ENCODE data around the gene ZNF777. TPM values are rescaled to one million over a fixed set of nuclear protein-coding genes. Genes with fewer than 3 reads are reported as not detected.

ZNF777 gene
- total and polyA plus RNA-seq, 2 donors from 2014 or later: 8.2 to 12.9 TPM

GRCh38 chr7:149475121-149476045 lies 14.5 kb upstream of the ZNF777 start:
- Histone ChIP-seq H3K9me3 (ENCODE audit: control insufficient read depth in 2 of 3, insufficient read depth in 1 of 3, low read length in 3 of 3) (no peaks in the 10 kb centered on the region), H3K36me3 (ENCODE audit: control insufficient read depth in 2 of 3, insufficient read depth in 3 of 3, low read length in 3 of 3) (peaks cover 2 to 23% (median 14%) of the 10 kb centered on the region in 3 donors), H3K4me3 (ENCODE audit: low read length in 3 of 3) (no peak overlapping the region), H3K9ac (ENCODE audit: low read length in 3 of 3) (no peak overlapping the region), H3K4me1 (ENCODE audit: control insufficient read depth in 2 of 3, insufficient read depth in 2 of 3, low read depth in 1 of 3, low read length in 3 of 3) (no peaks in the 10 kb centered on the region), H3K27ac (ENCODE audit: low read depth in 2 of 2, low read length in 2 of 2) (no peak overlapping the region), H3K27me3 (ENCODE audit: control insufficient read depth, insufficient read depth, low read length) (no peaks in the 10 kb centered on the region)
- FAIRE-seq (no peak), DNase-seq (no peak)
- no peak for TF ChIP-seq CTCF (IDR thresholded peaks at IDR 0.05; ENCODE audit: borderline replicate concordance, extremely low read depth, insufficient read depth)
- intact Hi-C loops (cut with DNase I): no loop called here

GRCh38 chr7:149474309-149475120 lies 13.7 kb upstream of the ZNF777 start:
- no peak for TF ChIP-seq CTCF (IDR thresholded peaks at IDR 0.05; ENCODE audit: borderline replicate concordance, extremely low read depth, insufficient read depth)
- Histone ChIP-seq H3K4me3 (ENCODE audit: low read length in 3 of 3) (no peak overlapping the region), H3K36me3 (ENCODE audit: control insufficient read depth in 2 of 3, insufficient read depth in 3 of 3, low read length in 3 of 3) (peaks cover 2 to 23% (median 14%) of the 10 kb centered on the region in 3 donors), H3K27ac (ENCODE audit: low read depth in 2 of 2, low read length in 2 of 2) (no peak overlapping the region), H3K27me3 (ENCODE audit: control insufficient read depth, insufficient read depth, low read length) (no peaks in the 10 kb centered on the region), H3K9ac (ENCODE audit: low read length in 3 of 3) (no peak overlapping the region), H3K9me3 (ENCODE audit: control insufficient read depth in 2 of 3, insufficient read depth in 1 of 3, low read length in 3 of 3) (no peaks in the 10 kb centered on the region), H3K4me1 (ENCODE audit: control insufficient read depth in 2 of 3, insufficient read depth in 2 of 3, low read depth in 1 of 3, low read length in 3 of 3) (no peaks in the 10 kb centered on the region)
- DNase-seq (peak in 1 of 5 donors; percentile 30), FAIRE-seq (no peak)
- intact Hi-C loops (cut with DNase I): no loop called here

- Histone ChIP-seq H3K36me3 (ENCODE audit: control insufficient read depth in 2 of 3, insufficient read depth in 3 of 3, low read length in 3 of 3) (peaks cover 2 to 23% (median 14%) of the 10 kb centered on the region in 3 donors), H3K4me3 (ENCODE audit: low read length in 3 of 3) (no peak overlapping the region), H3K9ac (ENCODE audit: low read length in 3 of 3) (no peak overlapping the region), H3K27me3 (ENCODE audit: control insufficient read depth, insufficient read depth, low read length) (no peaks in the 10 kb centered on the region), H3K9me3 (ENCODE audit: control insufficient read depth in 2 of 3, insufficient read depth in 1 of 3, low read length in 3 of 3) (no peaks in the 10 kb centered on the region), H3K4me1 (ENCODE audit: control insufficient read depth in 2 of 3, insufficient read depth in 2 of 3, low read depth in 1 of 3, low read length in 3 of 3) (no peaks in the 10 kb centered on the region), H3K27ac (ENCODE audit: low read depth in 2 of 2, low read length in 2 of 2) (no peak overlapping the region)
- intact Hi-C loops (cut with DNase I): no loop called here
- TF ChIP-seq CTCF (IDR thresholded peaks at IDR 0.05; ENCODE audit: borderline replicate concordance, extremely low read depth, insufficient read depth): no peak
- FAIRE-seq: no peak
- DNase-seq: no peak
Observed at GRCh38 chr7:149473251-149473650, 12.4 kb upstream of the ZNF777 start.

All from kidney (tissue), 14 donors.